ENCODE results near the gene CEP164.

- TF ChIP-seq SMC3 (IDR thresholded peaks at IDR 0.05; ENCODE audit: low read depth, low read length) (no peak), CTCF (conservative IDR thresholded peaks at IDR 0.05; ENCODE audit: low read depth, low read length) (no peak), POLR2A (IDR thresholded peaks at IDR 0.05; ENCODE audit: low read depth, low read length) (no peak), RCOR1 (IDR thresholded peaks at IDR 0.05; ENCODE audit: insufficient replicate concordance, low read length) (no peak), RAD21 (IDR thresholded peaks at IDR 0.05; ENCODE audit: low read length) (no peak), MAFK (IDR thresholded peaks at IDR 0.05; ENCODE audit: low read depth, low read length) (no peak), MXI1 (IDR thresholded peaks at IDR 0.05; ENCODE audit: borderline replicate concordance, low read depth, low read length) (no peak), RFX5 (IDR thresholded peaks at IDR 0.05; ENCODE audit: low read depth, low read length) (no peak), CEBPB (IDR thresholded peaks at IDR 0.05; ENCODE audit: low read depth, low read length) (no peak), USF2 (IDR thresholded peaks at IDR 0.05; ENCODE audit: low read depth, low read length) (no peak), NFE2L2 (IDR thresholded peaks at IDR 0.05; ENCODE audit: low read depth, low read length) (no peak)
Observed at GRCh38 chr11:117314840-117315239, 12.8 kb upstream of the CEP164 start.

Measured in IMR-90 (cell line).